Activated T-cell treated with anti-CD3 and anti-CD28 coated beads, Interleukin-2, amount 50 U/mL, for 48 hours (primary cell): ENCODE data around the gene RNFT2.
A peak's percentile ranks its signal among the peaks of the same experiment; 100 is the strongest.
"Not testable (repeated sequence)": the region's sequence is repeated elsewhere in the genome, so short reads cannot be mapped to it uniquely, and the experiment has no call there.

ENCODE experiments used
- DNase-seq, 2 experiments: peaks; one replicate each; pipeline ENCODE4 v3.0.0-alpha.2; 2020

Gene RNFT2

GRCh38 chr12:116745554-116745953 is 7.4 kb downstream of the RNFT2 start:
- no peak for DNase-seq

DNA sequence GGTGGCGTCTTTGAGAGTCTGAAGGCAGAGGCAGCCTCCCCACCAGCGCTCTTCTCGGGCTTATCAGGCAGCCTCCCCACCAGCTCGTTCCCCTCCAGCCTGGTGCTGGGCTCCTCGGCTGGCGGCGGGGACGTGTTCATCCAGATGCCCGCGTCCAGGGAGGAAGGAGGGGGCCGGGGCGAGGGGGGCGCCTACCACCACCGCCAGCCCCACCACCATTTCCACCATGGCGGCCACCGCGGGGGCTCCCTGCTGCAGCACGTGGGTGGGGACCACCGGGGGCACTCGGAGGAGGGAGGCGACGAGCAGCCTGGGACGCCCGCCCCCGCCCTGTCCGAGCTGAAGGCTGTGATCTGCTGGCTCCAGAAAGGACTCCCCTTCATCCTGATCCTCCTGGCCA is 11.8 kb downstream of the RNFT2 start:
- DNase-seq = no peak

GRCh38 chr12:116750298-116750697 is 12.2 kb downstream of the RNFT2 start:
- no peak for DNase-seq

DNA sequence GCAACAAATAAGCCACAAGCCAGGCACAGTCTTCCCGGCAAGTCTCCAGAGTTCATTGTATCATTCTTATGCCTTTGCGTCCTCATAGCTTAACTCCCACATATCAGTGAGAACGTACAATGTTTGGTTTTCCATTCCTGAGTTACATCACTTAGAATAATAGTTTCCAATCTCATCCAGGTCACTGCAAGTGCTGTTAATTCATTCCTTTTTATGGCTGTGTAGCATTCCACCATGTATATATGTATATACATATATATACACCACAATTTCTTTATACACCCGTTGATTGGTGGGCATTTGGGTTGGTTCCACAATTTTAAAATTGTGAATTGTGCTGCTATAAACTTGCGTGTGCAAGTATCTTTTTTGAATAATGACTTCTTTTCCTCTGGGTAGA is 16.0 kb downstream of the RNFT2 start:
- not testable (repeated sequence) for DNase-seq

DNA sequence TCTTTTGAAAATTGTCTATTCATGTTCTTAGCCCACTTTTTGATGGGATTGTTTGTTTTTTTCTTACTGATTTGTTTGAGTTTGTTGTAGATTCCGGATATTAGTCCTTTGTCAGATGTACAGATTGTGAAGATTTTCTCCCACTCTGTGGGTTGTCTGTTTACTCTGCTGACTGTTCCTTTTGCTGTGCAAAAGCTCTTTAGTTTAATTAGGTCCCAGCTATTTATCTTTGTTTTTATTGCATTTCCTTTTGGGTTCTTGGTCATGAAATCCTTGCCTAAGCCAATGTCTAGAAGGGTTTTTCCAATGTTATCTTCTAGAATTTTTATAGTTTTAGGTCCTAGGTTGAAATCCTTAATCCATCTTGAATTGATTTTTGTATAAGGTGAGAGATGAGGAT is 16.7 kb downstream of the RNFT2 start:
- DNase-seq = not testable (repeated sequence)

DNA sequence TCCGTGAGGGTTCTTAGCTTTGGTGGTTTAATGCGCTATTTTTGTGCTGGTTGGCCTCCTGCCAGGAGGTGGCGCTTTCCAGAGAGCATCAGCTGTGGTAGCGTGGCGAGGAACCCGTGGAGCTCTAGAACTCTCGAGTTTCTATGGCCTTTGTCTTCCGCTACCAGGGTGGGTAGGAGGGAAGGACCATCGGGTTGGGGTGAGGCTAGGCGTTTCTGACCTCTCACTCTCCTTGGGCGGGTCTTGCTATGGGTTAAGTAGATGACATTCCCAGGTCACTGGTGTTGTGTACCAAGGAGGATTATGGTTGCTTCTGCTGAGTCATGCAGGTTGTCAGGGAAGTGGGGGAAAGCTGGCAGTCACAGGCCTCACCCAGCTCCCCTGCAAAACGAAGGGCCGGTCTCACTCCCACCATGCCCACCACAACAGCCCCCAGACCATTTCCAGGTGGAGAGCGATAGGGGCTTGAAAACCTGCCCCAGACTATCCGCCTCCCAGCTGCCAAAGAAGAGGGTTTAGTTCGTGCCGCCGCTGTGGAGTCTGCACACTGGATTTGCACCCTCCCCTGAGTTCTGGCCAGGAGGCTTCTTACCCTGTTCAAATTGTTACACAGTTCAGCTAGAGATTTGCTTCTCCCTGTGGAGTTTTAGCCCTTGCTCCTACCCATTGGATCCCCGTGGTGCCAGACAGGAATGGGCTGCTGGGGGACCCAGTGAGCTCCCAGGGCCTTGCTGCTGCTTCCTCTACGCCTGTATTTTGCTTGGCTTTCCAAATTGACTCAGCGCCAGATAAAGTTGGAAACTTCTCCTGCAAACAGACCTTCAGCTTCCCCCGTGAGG is 21.9 kb downstream of the RNFT2 start:
- peak; percentile 57 to 63 for DNase-seq

- DNase-seq = no peak
Observed at GRCh38 chr12:116760622-116761020, 22.5 kb downstream of the RNFT2 start.

DNA sequence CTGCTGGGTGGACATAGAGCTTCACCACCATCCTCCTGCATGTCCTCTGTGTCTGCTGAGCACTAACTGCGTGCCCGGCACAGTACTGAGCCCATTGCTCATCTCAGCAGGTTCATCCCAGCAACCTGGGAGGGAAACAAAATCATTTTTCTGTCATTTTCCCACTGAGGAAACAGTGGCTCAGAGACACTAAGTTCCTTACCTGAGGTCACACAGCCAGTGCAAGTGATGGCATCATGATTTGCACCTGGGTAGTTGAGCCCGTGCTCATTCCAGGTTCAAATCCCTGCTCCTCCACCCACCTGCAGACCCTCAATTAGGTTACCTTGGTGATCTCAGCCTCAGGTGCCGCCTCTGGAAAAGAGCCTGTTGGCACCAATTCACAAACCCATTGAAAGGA is 23.4 kb downstream of the RNFT2 start:
- DNase-seq = no peak

DNA sequence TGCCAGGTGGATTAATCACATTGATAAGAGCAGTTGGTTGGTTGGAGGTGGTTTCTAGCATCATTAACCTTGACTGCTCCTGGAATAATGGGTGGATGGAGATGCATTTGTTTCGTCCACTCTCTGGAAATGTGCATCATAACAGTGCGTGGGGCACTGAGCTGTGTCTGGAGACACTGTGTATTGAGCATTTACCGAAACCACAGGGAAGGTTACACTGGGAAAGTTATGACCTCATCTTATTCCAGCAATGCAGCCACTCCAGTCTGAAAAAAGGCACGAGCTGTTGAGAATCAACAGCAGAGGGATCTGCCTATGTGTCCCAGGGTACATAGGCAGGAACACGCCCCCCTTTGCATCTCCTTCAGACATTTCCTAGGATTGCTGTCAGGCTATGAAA is 27.2 kb downstream of the RNFT2 start:
- DNase-seq = no peak

DNA sequence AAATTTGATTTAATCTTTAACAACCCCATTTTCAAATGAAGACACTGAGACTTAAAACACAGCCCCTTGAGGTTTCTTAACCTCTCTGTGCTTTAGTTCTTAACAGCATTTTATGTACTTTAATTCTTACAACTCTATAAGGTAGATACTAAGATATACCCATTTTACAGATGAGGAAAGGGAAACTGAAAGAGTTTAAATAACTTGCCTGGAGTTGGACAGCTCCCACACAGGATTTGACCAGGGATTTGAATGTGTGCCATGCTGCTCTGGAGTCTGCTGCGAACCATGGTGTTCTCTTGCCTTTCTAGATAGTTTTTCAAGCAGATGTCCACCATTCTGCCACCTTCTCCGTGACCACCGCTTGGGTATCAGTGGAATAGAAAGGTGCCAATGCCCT is 28.2 kb downstream of the RNFT2 start:
- no peak for DNase-seq

- no peak for DNase-seq
Observed at GRCh38 chr12:116766746-116767145, 28.6 kb downstream of the RNFT2 start.

- no peak for DNase-seq
Observed at GRCh38 chr12:116771651-116772050, 33.5 kb downstream of the RNFT2 start.

GRCh38 chr12:116773276-116773731 is 35.2 kb downstream of the RNFT2 start:
- DNase-seq = no peak

- no peak for DNase-seq
Observed at GRCh38 chr12:116774020-116774419, 35.9 kb downstream of the RNFT2 start.

GRCh38 chr12:116777245-116777644 is 39.1 kb downstream of the RNFT2 start:
- no peak for DNase-seq

DNA sequence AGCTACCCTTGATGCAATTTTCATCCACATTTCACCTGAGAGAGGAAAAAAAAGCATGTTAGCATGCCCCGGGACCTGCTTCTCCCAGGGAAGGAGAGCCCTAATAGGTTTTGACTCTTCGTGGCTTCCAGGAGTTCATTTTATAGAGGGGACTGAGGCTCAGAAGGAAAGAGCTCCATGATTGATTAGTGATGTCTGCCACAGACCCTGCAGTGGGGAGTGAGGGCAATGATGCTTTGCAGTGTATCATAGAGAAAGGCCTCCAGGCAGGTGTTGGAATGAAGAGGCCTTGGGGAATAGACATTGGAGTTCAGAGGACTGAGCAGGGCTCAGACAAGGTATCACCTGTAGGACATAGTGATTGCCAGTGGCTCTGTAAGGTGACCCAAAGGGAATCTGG is 41.5 kb downstream of the RNFT2 start:
- no peak for DNase-seq

DNA sequence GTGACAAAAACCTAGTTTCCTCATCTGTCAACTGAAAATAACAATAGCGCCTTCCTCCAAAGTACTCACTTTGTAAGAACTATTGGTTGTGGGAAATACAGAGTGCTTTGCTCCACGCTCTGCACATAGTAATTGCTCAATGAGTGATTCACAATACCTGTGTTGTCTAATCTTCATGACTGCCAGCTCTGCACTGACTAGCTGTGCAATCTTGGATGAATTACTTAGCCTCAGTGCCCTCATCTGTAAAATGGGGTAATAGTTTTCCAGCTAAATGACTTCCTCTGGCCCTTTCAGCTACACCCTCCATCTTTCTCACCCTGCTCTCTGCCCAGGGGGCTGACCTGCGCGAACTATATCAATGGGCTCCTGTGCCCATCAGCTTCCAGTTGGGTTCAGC is 42.8 kb downstream of the RNFT2 start:
- no peak for DNase-seq

DNA sequence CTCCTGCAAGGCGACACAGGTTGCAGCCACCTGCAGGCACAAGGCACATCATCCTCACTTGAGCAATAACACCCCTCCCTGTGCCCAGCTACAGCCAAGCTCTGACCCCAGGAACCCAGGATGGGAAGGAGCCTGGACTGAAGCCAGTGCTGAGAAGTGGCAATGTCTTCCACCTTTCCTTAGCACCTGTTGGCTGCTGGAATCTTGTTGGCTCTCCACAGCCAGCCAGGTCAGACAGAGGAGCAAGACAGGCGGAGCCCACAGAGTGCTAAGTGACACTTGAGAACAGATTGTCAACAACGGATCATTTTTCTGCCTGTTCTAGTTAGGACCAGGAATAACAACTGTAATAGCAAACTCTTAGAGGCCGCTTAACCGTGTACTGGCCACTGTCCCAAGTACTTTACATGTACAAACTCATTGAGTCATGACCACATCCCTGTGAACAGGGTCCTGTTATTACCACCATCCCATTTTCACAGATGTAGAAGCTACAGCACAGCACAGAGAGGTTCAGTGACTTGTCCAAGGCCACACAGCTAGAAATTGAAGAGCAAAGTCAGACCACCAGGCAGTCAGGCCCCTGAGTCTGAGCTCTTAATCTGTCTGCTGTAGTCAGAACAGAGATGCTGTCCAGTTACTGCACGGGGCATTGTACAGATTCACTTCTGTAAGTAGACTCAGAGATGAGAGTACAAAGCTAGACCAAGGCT is 45.6 kb downstream of the RNFT2 start:
- DNase-seq = no peak

GRCh38 chr12:116784238-116784612 is 46.1 kb downstream of the RNFT2 start:
- no peak for DNase-seq

DNA sequence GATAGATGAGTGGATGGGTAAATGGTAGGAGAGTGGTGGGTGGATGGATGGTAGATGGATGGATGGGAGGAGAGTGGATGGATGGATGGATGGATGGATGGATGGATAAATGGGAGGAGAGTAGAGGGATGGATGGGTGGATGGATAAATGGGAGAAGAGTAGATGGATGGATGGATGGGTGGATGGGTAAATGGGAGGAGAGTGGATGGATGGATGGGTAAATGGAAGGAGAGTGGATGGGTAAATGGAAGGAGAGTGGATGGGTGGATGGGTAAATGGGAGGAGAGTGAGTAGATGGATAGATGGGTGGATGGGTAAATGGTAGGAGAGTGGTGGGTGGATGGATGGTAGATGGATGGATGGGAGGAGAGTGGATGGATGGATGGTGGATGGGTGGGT is 51.4 kb downstream of the RNFT2 start:
- not testable (repeated sequence) for DNase-seq

DNA sequence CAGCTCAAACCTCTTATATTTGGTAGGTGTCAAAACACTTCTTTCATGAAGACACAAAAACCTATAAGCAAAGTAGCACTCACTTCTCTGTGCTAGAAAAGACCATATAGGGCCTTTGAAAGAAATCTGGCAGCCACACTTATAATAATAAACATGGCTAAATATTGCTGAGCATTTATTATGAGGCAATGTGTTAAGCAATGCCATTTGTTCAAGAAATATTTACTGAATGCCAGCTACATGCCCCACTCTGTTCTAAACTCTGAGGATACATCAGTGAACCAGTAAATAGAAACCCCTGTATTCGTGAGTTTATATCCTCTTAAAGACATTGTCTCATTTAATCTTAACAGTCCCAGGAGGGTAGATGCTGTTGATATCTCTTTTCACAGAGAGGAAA is 52.0 kb downstream of the RNFT2 start:
- no peak for DNase-seq

DNA sequence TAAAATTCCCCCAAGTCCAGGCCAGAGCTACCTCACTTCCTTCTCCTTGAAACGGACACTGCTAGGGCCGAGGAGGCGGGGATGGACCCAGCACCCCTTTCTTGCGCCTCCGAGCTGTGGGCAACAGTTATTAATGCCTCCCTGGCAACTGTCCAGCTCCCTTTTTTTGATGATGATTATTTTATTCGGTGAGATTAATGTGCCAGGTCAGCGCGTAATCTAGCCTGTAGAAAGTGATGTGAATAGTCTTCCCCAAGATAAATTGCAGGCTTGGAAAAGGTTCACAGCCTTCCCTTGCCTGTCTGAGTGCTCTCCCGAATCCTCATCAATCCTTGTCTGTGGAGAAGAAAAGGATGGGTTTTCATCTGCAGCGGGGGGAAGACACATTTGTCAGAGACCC is 54.3 kb downstream of the RNFT2 start:
- DNase-seq = no peak

- DNase-seq = no peak
Observed at GRCh38 chr12:116794725-116795124, 56.6 kb downstream of the RNFT2 start.

- no peak for DNase-seq
Observed at GRCh38 chr12:116797885-116798284, 59.8 kb downstream of the RNFT2 start.
